Right atrium auricular region (tissue), 2 donors: ENCODE measurements around the gene MRPL19. TPM values are rescaled to one million over a fixed set of nuclear protein-coding genes. Genes with fewer than 3 reads are reported as not detected.

Experiments
- total RNA-seq, 2 donors: library from RNA; depleted of rRNA; stranded (reverse); fragments of >200 nt; gene quantifications; one replicate each; pipeline ENCODE4 v1.1.0, GENCODE V29; 2016

MRPL19 gene
- total RNA-seq, 2 donors from 2014 or later, result 17.3 to 51.8 TPM

Other genes starting within 250 kb of the MRPL19 start
- 1 to 10 TPM in 1 of 2 donors, under 1 TPM in 1; 0.47 to 1.2 TPM for gene EVA1A, start 85.8 kb upstream of the MRPL19 start, total RNA-seq
- 10 to 100 TPM; 12.7 to 13.1 TPM for gene GCFC2, start 64.1 kb downstream of the MRPL19 start, total RNA-seq